ENCODE measurements around the gene GRIN2C. TPM values are rescaled to one million over a fixed set of nuclear protein-coding genes. Genes with fewer than 3 reads are reported as not detected.
"Not testable (repeated sequence)": the region's sequence is repeated elsewhere in the genome, so short reads cannot be mapped to it uniquely, and the experiment has no call there.

GRIN2C gene
- total and polyA plus RNA-seq, 2 donors (not counting 3 experiments of a cell fraction or from before 2014, with no cell fraction given) = 0.04 to 0.60 TPM

- FAIRE-seq = no peak
- no peaks in the 10 kb centered on the region for H3K9me3 ChIP-seq (replicated peaks; ENCODE audit: control insufficient read depth, insufficient read depth, low read length)
- intact Hi-C loops (cut with micrococcal nuclease) (loop anchor here (5.0 kb wide), 1 partner anchor 93 kb away; the partner anchor contains the start of gene NAT9), dilution Hi-C loops (cut with MboI; ENCODE audit: extremely low pct_ligation_motif_present, low sequenced_read_pairs) (no loop called here)
- no peaks in the 10 kb centered on the region for H3K79me2 ChIP-seq (ENCODE audit: control insufficient read depth, insufficient read depth, low read length)
- H3K36me3 ChIP-seq (ENCODE audit: control insufficient read depth in 2 of 2, extremely low read depth in 1 of 2, insufficient read depth in 2 of 2, low read length in 2 of 2) = no peaks in the 10 kb centered on the region
- no peak overlapping the region for H2AFZ ChIP-seq (ENCODE audit: low read depth, low read length)
- no peak overlapping the region for H3K9ac ChIP-seq (replicated peaks; ENCODE audit: extremely low read depth, insufficient read depth, low read length)
- no peaks in the 10 kb centered on the region for H4K20me1 ChIP-seq (replicated peaks; ENCODE audit: control insufficient read depth, extremely low read depth, insufficient read depth, low read length)
- no peaks in the 10 kb centered on the region for H3K9me1 ChIP-seq (replicated peaks; ENCODE audit: control insufficient read depth, extremely low read depth, insufficient read depth, low read length)
- no peak for DNase-seq (ENCODE audit: low read depth, low spot score)
- no TSS peak for BruUV-seq (replicated peaks)
- H3K27ac ChIP-seq (ENCODE audit: insufficient read depth, low read depth, low read length) = no peak overlapping the region
- ChIA-PET POLR2A (interaction anchor here (0.6 kb wide), 1 partner anchor 107 kb away, joined by 5 read pairs; no protein-coding TSS in a partner anchor), CTCF (interaction anchor here (0.6 to 3.1 kb wide), 2 partner anchors 9 to 28 kb away, joined by 4 to 19 read pairs; partner anchors contain the start of gene GRIN2C)
- H3K4me1 ChIP-seq (ENCODE audit: control insufficient read depth, extremely low read depth, insufficient read depth, low read length) = peaks cover 26% of the 10 kb centered on the region
- no peak overlapping the region for H3K4me3 ChIP-seq (replicated peaks in 1 of 3; ENCODE audit: insufficient read depth in 1 of 3, low read depth in 1 of 3, low read length in 3 of 3)
- no peak overlapping the region for H3K4me2 ChIP-seq (ENCODE audit: insufficient read depth, low read length)
- no peaks in the 10 kb centered on the region for H3K27me3 ChIP-seq (ENCODE audit: control insufficient read depth in 2 of 2, insufficient read depth in 2 of 2, low read length in 2 of 2)
- TF ChIP-seq CTCF (IDR thresholded peaks at IDR 0.05; ENCODE audit: extremely low read depth in 1 of 2, insufficient read depth in 1 of 2, low read depth in 1 of 2, low read length in 2 of 2) (no peak), GATA2 (IDR thresholded peaks at IDR 0.05; ENCODE audit: insufficient read depth, insufficient read length, low read depth, low read length) (no peak), POLR2A (IDR thresholded peaks at IDR 0.05; ENCODE audit: low read depth, low read length) (no peak)
These were observed 10.8 kb upstream of the GRIN2C start for GRCh38 chr17:74870512-74870911.

DNA sequence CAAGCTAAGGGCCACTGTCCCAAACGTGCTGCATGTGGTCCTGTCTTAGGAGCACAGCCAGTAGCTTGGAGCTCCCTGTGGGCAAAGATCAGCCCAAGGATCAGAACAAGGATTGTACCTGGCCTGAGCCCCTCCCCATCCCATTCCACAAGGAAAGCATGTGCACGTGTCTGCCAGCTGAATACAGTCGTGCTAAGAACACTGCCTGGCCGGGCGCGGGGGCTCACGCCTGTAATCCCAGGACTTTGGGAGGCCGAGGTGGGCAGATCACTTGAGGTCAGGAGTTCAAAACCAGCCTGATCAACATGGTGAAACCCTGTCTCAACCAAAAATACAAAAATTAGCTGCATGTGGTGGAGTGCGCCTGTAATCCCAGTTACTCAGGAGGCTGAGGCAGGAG lies 10.3 kb upstream of the GRIN2C start:
- DNase-seq (ENCODE audit: low read depth, low spot score); H3K9ac ChIP-seq (replicated peaks; ENCODE audit: extremely low read depth, insufficient read depth, low read length); dilution Hi-C loops (cut with MboI; ENCODE audit: extremely low pct_ligation_motif_present, low sequenced_read_pairs); H3K4me3 ChIP-seq (replicated peaks in 1 of 3; ENCODE audit: insufficient read depth in 1 of 3, low read depth in 1 of 3, low read length in 3 of 3); BruUV-seq (replicated peaks); H3K9me3 ChIP-seq (replicated peaks; ENCODE audit: control insufficient read depth, insufficient read depth, low read length); H3K4me2 ChIP-seq (ENCODE audit: insufficient read depth, low read length); H2AFZ ChIP-seq (ENCODE audit: low read depth, low read length); H3K27me3 ChIP-seq (ENCODE audit: control insufficient read depth in 2 of 2, insufficient read depth in 2 of 2, low read length in 2 of 2); FAIRE-seq; H3K79me2 ChIP-seq (ENCODE audit: control insufficient read depth, insufficient read depth, low read length); H3K27ac ChIP-seq (ENCODE audit: insufficient read depth, low read depth, low read length); H3K9me1 ChIP-seq (replicated peaks; ENCODE audit: control insufficient read depth, extremely low read depth, insufficient read depth, low read length); H3K36me3 ChIP-seq (ENCODE audit: control insufficient read depth in 2 of 2, extremely low read depth in 1 of 2, insufficient read depth in 2 of 2, low read length in 2 of 2); H4K20me1 ChIP-seq (replicated peaks; ENCODE audit: control insufficient read depth, extremely low read depth, insufficient read depth, low read length): not testable (repeated sequence)
- CTCF ChIA-PET = interaction anchor here (0.6 to 3.1 kb wide), 2 partner anchors 9 to 27 kb away, joined by 4 to 19 read pairs; partner anchors contain the start of gene GRIN2C
- H3K4me1 ChIP-seq (ENCODE audit: control insufficient read depth, extremely low read depth, insufficient read depth, low read length) = peaks cover 26% of the 10 kb centered on the region
- POLR2A ChIA-PET = interaction anchor here (0.6 kb wide), 1 partner anchor 107 kb away, joined by 5 read pairs; no protein-coding TSS in a partner anchor
- intact Hi-C loops (cut with micrococcal nuclease) = loop anchor here (5.0 kb wide), 1 partner anchor 93 kb away; the partner anchor contains the start of gene NAT9
